Neutrophil (primary cell): ENCODE results near the gene DNAI4.

Experiments
- H3K27ac ChIP-seq: fragments of 200-600 bp; sonication (generic); 2 replicates; pipeline ENCODE4 v1.5.1; 2016; ENCODE audit warnings: mild to moderate bottlenecking, moderate library complexity
- H3K27me3 ChIP-seq: fragments of 200-600 bp; sonication (generic); 2 replicates; pipeline ENCODE4 v1.6.0; 2016; ENCODE audit warnings: mild to moderate bottlenecking
- H3K36me3 ChIP-seq: fragments of 200-600 bp; sonication (generic); 2 replicates; pipeline ENCODE4 v1.5.1; 2017
- H3K4me1 ChIP-seq, 2 experiments: fragments of 200-600 bp in 1 of 2; sonication (generic) in 1 of 2; 1 replicate in 1 of 2; 2 replicates in 1 of 2; pipeline versions ENCODE4 v1.5.1 to v1.6.1; 2013 to 2016; ENCODE audit warnings: low read depth in 1 of 2, low read length in 1 of 2, mild to moderate bottlenecking in 1 of 2, moderate library complexity in 1 of 2; ENCODE audit not compliant: control insufficient read depth in 1 of 2, insufficient read depth in 1 of 2
- H3K4me3 ChIP-seq, 2 experiments: fragments of 200-600 bp in 1 of 2; sonication (generic) in 1 of 2; 1 replicate in 1 of 2; 2 replicates in 1 of 2; pipeline ENCODE4 v1.5.1; 2013 to 2016; ENCODE audit warnings: low read depth in 1 of 2, low read length in 1 of 2, mild to moderate bottlenecking in 1 of 2, moderate library complexity in 1 of 2
- H3K9me3 ChIP-seq: fragments of 200-600 bp; sonication (generic); 2 replicates; pipeline ENCODE4 v1.5.1; 2016
- TF ChIP-seq, protein P1 (sequence below): fragments of 200-600 bp; sonication (generic); IDR thresholded peaks from 2 replicates; pipeline ENCODE4 v1.5.1; 2016; ENCODE audit warnings: antibody characterized with exemption

Gene DNAI4

GRCh38 chr1:66850989-66851388, 73.7 kb downstream of the DNAI4 start:
- Histone ChIP-seq H3K27me3 (no peaks in the 10 kb centered on the region), H3K27ac (no peak overlapping the region), H3K36me3 (no peaks in the 10 kb centered on the region), H3K4me3 (no peak overlapping the region), H3K4me1 (no peaks in the 10 kb centered on the region), H3K9me3 (no peaks in the 10 kb centered on the region)
- TF ChIP-seq, protein P1, sequence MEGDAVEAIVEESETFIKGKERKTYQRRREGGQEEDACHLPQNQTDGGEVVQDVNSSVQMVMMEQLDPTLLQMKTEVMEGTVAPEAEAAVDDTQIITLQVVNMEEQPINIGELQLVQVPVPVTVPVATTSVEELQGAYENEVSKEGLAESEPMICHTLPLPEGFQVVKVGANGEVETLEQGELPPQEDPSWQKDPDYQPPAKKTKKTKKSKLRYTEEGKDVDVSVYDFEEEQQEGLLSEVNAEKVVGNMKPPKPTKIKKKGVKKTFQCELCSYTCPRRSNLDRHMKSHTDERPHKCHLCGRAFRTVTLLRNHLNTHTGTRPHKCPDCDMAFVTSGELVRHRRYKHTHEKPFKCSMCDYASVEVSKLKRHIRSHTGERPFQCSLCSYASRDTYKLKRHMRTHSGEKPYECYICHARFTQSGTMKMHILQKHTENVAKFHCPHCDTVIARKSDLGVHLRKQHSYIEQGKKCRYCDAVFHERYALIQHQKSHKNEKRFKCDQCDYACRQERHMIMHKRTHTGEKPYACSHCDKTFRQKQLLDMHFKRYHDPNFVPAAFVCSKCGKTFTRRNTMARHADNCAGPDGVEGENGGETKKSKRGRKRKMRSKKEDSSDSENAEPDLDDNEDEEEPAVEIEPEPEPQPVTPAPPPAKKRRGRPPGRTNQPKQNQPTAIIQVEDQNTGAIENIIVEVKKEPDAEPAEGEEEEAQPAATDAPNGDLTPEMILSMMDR = no peak

DNA sequence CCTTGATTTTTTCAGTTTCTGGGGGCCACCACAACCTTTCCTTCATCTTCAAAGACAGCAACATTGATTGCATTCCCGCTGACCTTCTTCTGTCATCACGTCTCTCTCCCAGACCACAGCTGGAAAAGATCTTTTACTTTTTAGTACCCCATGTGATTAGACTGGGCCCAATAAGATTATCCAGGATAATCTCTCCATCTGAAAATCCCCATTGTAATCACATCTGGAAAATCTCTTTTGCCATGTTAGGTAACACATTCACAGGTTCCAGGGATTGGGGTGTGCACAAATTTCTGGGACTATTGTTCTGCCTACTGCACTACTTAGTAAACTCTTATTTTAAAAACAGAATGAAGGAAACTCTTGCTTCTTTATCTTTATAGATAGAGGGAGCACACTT, 76.5 kb downstream of the DNAI4 start:
- TF ChIP-seq, protein P1 = no peak
- Histone ChIP-seq H3K9me3 (no peaks in the 10 kb centered on the region), H3K27ac (no peak overlapping the region), H3K4me3 (no peak overlapping the region), H3K36me3 (no peaks in the 10 kb centered on the region), H3K27me3 (no peaks in the 10 kb centered on the region), H3K4me1 (no peaks in the 10 kb centered on the region)

- H3K27me3 ChIP-seq = no peaks in the 10 kb centered on the region
- H3K4me3 ChIP-seq = no peak overlapping the region
- no peak overlapping the region for H3K27ac ChIP-seq
- H3K9me3 ChIP-seq = no peaks in the 10 kb centered on the region
- H3K4me1 ChIP-seq = peaks cover 0 to 4% of the 10 kb centered on the region in 2 experiments
- H3K36me3 ChIP-seq = no peaks in the 10 kb centered on the region
- TF ChIP-seq, protein P1 = no peak
Measured at GRCh38 chr1:66840929-66841328, 83.7 kb downstream of the DNAI4 start.

- TF ChIP-seq, protein P1 = no peak
- Histone ChIP-seq H3K36me3 (no peaks in the 10 kb centered on the region), H3K4me1 (no peaks in the 10 kb centered on the region), H3K9me3 (no peaks in the 10 kb centered on the region), H3K4me3 (no peak overlapping the region), H3K27ac (no peak overlapping the region), H3K27me3 (no peaks in the 10 kb centered on the region)
Measured at GRCh38 chr1:66834926-66835325, 89.7 kb downstream of the DNAI4 start.

DNA sequence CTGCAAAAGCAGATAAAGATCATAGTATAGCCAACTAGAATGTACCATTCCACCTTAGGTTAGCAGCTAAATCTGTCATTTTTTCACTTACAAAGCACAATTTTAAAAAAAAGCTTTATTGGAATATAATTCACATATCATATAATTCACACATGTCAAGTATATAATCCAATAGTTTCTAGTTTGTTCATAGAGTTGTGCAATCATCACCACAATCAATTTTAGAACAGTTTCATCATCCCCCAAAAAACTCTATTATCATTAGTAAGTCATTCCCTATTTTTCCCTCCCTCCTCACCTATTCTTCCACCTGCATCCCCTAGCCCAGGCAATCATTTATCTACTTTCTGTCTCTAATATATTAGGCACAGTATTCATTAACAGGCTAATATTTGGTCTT, 91.5 kb downstream of the DNAI4 start:
- TF ChIP-seq, protein P1 = no peak

More for the DNA sequence above, 91.5 kb downstream of the DNAI4 start:
- no peaks in the 10 kb centered on the region for H3K36me3 ChIP-seq
- no peaks in the 10 kb centered on the region for H3K27me3 ChIP-seq
- no peak overlapping the region for H3K4me3 ChIP-seq
- no peak overlapping the region for H3K27ac ChIP-seq
- H3K9me3 ChIP-seq = no peaks in the 10 kb centered on the region
- no peaks in the 10 kb centered on the region for H3K4me1 ChIP-seq
